Activated CD4-positive, alpha-beta T cell treated with anti-CD3 and anti-CD28 coated beads, Interleukin-2, Interleukin-6, amounts not matched to agents 100 ng/mL and 50 ng/mL, durations not matched to agents 16 hours and 8 hours (primary cell): Measurements from ENCODE around the gene CHRNA9.
"Not testable (repeated sequence)": the region's sequence is repeated elsewhere in the genome, so short reads cannot be mapped to it uniquely, and the experiment has no call there.

ENCODE experiments used
- DNase-seq: peaks from one replicate; pipeline ENCODE4 v3.0.0-alpha.2; 2020

CHRNA9 gene

DNA sequence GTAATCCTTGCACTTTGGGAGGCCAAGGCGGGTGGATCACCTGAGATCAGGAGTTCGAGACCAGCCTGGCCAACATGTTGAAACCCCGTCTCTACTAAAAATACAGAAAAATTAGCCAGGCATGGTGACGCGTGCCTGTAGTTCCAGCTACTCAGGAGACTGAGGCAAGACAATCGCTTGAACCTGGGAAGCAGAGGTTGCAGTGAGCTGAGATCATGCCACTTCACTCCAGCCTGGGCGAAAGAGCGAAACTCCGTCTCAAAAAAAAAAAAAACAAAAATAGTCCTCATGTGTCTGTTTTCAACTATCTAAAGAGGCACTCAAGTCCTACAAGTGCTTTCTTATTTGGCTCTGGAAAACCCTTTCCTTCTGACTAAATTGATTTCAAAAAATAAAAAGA is 57.1 kb downstream of the CHRNA9 start:
- DNase-seq: not testable (repeated sequence)

DNA sequence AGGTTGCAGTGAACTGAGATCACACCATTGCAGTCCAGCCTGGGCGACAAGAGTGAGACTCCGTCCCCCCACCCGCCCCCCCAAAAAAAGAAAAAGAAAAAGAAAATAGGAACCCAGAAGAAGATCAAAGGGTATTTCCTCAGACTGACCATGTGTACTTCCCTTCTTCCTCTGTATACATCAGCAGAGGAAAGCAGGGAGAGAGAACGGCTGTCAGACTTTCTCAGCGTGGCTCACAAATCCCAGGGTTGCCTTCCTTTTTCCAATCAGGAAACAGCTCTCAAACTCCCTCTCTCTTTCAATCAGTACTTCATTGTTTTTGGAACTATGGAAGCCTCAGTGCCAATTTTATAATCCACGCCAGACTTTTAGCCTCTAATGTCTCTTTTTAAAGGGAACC is 59.1 kb downstream of the CHRNA9 start:
- no peak for DNase-seq

DNA sequence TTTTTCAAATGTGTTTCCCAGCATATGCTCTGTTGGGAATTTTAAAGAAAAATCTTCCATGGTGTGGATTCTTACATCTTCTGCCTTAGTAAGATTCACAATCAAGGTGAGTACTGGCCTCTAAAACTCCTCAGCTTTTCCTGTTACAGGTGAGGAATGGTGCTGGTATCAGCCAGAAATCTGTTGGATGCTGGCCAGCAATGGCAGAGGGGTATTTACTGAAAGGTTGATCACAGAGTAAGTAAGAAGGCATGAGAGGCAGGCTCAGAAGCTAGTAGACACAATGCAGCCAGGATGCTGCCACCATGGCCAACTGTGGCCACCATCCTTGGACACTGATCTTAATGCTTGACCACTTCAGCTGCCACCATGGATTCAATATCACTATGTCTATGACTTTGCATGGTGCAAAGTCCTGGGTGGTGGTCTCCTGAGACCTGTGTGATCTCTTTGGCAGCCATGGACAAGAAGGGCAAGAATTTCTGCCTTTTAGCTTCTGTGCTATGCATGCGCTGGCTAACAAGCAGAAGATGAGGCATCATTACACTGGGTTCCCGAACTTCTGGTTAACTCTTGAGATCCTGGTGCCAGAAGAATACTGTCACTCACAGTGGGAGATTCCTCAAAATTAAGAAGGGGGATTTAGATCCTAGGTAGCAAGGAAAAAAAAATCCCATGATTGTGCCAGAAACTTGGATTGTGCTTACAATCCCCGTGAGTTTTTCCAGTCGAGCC is 60.2 kb downstream of the CHRNA9 start:
- DNase-seq: no peak

DNA sequence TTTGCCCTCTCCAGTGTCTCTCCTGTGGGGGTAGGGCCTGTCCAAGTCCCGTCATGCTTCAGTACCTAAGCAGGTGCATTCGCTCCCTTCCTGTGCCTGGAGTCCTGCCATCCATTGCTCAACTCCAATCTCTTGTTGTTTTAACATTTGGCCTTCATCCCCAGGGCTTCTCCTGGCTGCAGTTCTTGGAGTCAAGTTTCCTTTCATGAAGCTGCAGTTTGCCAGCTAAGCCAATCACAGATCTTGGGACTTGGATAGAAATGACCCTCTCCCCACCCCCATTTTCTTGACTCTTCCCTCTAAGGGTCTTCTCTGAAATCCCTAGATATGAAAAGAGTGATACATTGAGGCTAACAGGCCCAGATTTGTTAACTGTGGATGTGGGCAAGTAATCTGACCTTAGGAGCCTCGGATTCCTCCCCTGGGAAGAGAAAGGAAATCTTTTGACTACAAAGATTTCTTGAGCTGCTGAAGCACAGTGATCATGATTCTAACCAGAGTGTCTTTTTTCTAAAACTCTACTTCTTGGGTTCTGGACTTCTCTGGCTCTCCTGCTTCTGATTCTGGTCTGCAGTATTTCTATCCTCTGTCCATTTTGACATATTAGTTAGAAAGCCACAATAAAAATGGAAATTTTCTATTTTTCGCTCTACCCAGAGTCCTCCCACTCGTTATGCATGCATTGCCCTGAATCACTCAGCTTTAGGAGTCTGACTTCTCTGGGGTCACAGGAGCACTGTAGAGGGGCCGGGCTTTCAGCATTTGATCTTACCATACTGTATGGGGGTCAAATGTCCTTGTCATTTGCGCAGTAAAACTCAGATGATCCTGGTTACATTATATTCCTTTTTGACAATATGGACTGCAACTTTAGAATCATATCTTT is 61.0 kb downstream of the CHRNA9 start:
- DNase-seq: no peak

DNA sequence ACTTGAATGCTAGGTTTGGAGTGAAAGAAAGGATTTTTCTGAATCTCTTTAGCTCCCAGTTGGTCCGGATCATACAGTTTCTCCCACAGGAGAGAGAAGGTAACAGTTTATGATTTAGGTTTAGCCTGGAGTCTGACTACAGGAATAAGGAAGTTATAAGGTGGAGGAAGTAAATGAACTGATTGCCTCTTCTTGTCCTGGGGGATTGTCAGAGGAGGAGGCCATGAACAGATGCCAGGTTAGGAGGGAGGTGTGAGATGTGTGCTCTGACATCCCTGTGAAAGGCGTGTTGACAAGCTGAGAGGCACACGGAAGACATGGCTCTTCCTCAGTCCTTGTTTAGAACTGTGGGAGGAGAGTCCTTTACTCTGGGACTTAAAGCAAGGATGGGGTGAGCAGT is 64.4 kb downstream of the CHRNA9 start:
- DNase-seq: no peak

DNA sequence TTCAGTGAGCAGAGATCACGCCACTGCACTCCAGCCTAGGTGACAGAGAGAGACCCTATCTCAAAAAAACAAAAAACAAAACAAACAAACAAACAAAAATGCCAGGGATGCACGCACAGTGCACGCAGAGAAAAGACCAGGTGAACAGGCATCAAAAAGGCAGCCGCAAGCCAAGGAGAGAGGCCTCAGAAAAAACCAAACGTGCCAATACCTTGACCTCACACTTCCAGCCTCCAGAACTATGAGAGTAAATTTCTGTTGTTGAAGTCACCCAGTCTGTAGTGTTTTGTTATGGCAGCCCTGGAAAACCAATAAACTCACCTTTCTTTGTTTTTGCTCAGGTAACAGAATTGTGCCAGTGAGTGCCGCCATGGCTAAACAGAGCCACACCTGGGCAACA is 66.0 kb downstream of the CHRNA9 start:
- DNase-seq: no peak

DNA sequence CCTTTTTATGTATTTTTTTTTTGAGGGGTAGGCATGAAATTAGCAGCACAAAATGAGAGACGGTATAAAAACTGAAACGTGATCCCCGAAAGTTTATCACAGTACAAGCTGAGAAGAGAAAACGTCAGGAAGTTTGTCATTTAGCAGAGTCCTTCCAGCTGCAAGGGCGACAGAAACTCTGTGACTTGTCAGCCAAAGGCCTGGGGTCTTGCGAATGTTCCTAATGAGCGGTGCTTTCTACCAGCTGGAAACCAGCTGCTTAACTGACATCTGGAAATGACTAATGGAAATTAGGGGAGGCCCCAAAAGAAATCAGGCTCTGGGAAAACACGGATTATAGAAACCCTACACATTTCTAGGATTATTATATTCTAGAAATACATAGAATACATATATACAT is 66.5 kb downstream of the CHRNA9 start:
- DNase-seq: no peak

DNA sequence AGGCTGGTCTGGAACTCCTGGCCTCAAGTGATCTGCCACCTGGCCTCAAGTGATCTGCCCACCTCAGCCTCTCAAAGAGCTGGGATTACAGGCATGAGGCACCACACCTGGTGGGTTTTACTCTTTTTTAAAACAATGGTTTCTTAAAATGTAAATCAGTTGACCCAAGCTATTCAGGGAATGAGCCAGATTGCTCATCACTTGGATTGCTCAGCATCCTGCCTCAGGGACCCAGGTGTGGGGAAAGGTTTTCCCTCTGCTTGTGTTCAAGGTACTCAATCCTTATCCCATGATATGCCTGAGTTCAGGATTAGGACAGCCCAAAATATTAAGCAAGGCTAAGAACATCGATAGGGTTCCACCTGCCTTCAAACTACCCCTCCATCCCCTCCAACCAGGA is 67.4 kb downstream of the CHRNA9 start:
- no peak for DNase-seq

DNA sequence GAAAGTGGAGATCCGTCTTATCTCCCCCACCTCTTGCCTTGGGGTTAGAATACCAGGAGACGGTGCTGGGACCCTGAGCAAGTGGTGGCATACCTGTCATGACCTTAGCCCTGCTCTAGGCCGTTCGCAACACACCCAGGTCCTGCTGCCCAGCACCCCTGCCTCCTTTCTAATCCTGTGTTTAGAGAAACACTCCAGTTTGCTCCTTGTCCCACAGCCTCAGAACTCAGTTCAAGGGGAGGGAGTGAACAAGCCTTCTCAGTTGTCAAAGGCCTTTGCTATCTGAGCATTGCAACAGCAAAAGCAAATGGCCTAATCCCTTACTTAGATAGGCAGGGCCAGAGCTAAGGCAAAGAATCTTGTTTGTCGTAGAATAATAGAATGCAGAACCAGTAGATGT is 67.9 kb downstream of the CHRNA9 start:
- DNase-seq: no peak
